ENCODE data around the gene AOC1.

AOC1 gene

DNA sequence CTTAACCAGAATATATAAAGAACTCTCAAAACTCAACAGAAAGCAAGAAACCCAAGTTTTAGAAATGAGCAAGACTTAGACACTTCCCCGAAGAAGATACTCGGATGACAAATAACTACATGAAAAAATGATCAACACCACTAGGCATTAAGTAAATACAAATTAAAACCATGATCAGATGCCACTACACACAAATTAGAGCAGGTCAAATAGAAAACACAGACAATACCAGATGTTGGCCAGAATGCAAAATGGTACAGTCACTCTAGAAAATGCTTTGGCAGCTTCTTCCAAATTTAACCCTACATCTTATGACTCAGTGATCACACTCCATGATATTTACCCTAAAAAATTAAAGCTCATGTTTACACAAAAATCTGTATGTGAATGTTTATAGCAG, 33.3 kb upstream of the AOC1 start:
- H3K36me3 ChIP-seq (ENCODE audit: insufficient read depth, low read length) = no peaks in the 10 kb centered on the region
- no peak overlapping the region for H3K4me3 ChIP-seq
- H3K9ac ChIP-seq (ENCODE audit: insufficient read length) = no peak overlapping the region
- H3K27ac ChIP-seq = no peak overlapping the region
- peaks cover 6% of the 10 kb centered on the region; the same call in 1 of the 2 replicates for H3K9me3 ChIP-seq (ENCODE audit: low read depth, low read length)
- no peak for DNase-seq (ENCODE audit: low read depth, low spot score)
- no peak for TF ChIP-seq POLR2AphosphoS5 (IDR thresholded peaks at IDR 0.05; ENCODE audit: borderline replicate concordance, low read depth, low read length)
- no peak for TF ChIP-seq FOXP2 (optimal IDR thresholded peaks at IDR 0.05; ENCODE audit: control extremely low read depth, extremely low read length, insufficient read depth)
- TF ChIP-seq EZH2 (IDR thresholded peaks at IDR 0.05) = no peak

DNA sequence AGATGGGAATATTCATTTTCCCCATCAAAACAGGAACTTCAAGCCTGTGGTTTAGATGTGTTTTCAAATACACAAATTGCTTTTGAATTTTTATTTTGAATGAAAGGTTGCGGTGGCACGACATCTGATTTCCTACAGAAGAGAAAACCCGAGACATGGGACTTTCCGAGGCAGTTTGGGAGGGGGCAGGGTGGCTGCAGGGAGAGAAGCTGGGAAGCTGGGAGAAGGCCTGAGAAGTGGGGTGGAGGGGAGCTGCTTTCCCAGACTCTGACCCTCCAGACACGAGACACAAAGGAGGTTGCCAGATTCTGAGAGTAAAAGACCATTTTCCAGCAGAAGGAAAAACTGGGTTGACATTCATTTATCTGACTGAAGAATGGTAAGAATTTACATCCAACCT, 32.2 kb upstream of the AOC1 start:
- Histone ChIP-seq H3K4me3 (no peak overlapping the region), H3K9ac (ENCODE audit: insufficient read length) (no peak overlapping the region), H3K27ac (no peak overlapping the region), H3K9me3 (ENCODE audit: low read depth, low read length) (peaks cover 6% of the 10 kb centered on the region; the same call in 1 of the 2 replicates), H3K36me3 (ENCODE audit: insufficient read depth, low read length) (no peaks in the 10 kb centered on the region)
- TF ChIP-seq EZH2 (IDR thresholded peaks at IDR 0.05) (no peak), FOXP2 (optimal IDR thresholded peaks at IDR 0.05; ENCODE audit: control extremely low read depth, extremely low read length, insufficient read depth) (no peak), POLR2AphosphoS5 (IDR thresholded peaks at IDR 0.05; ENCODE audit: borderline replicate concordance, low read depth, low read length) (no peak)
- no peak for DNase-seq (ENCODE audit: low read depth, low spot score)

DNA sequence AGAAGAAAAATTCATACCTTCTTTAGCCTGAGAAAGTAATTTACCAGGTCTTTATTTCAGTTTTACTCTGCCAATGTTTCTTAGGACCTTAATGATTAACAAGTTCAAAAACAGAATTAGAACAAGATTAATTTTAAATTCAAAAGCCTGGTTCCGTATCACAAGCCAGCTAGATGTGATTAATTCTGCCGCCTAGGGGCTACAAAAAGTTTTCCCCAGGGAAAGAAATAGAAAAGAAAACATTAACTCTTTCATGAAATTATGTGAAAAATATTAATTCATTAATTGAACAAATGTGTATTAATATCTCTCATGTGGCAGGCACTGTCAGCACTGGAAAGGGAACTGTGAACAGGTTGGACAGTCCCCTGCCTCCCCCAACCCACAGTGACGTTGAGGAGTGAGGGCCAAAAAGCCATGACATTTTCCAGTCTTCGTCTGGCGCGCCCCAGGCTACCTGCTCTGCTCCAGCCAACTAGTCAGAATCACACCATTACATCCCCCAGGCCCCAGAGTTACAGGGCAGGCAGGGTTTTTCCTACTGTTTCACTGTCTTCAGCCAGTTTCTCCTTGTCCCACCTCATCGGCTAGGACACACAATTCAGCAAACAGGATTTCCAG, 31.6 kb upstream of the AOC1 start:
- Histone ChIP-seq H3K9me3 (ENCODE audit: low read depth, low read length) (peaks cover 6% of the 10 kb centered on the region; the same call in 1 of the 2 replicates), H3K4me3 (no peak overlapping the region), H3K36me3 (ENCODE audit: insufficient read depth, low read length) (no peaks in the 10 kb centered on the region), H3K27ac (no peak overlapping the region), H3K9ac (ENCODE audit: insufficient read length) (no peak overlapping the region)
- no peak for TF ChIP-seq POLR2AphosphoS5 (IDR thresholded peaks at IDR 0.05; ENCODE audit: borderline replicate concordance, low read depth, low read length)
- no peak for TF ChIP-seq FOXP2 (optimal IDR thresholded peaks at IDR 0.05; ENCODE audit: control extremely low read depth, extremely low read length, insufficient read depth)
- TF ChIP-seq EZH2 (IDR thresholded peaks at IDR 0.05) = no peak
- no peak for DNase-seq (ENCODE audit: low read depth, low spot score)

DNA sequence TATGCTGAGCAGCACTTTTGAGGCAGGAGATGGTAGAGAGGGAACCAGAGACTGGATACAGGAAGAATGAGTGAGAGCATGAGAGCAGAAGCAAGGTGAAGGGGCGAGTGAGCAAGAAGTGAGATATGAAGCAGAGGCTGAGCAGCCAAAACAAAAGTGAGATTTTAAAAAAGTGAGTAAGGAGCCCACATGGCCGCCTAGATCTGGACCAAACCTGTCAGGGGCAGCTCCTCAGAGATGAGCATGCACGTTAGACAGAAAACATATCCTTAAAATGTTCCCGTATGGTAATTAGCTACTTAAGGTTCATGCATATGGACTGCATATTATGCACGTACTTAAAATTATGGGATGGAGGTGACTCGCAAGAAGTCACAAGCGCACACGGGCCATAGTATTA, 29.3 kb upstream of the AOC1 start:
- DNase-seq (ENCODE audit: low read depth, low spot score) = no peak
- no peaks in the 10 kb centered on the region for H3K9me3 ChIP-seq (ENCODE audit: low read depth, low read length)
- TF ChIP-seq EZH2 (IDR thresholded peaks at IDR 0.05) (no peak), POLR2AphosphoS5 (IDR thresholded peaks at IDR 0.05; ENCODE audit: borderline replicate concordance, low read depth, low read length) (no peak), FOXP2 (optimal IDR thresholded peaks at IDR 0.05; ENCODE audit: control extremely low read depth, extremely low read length, insufficient read depth) (no peak)
- no peak overlapping the region for H3K4me3 ChIP-seq
- H3K27ac ChIP-seq = no peak overlapping the region
- no peak overlapping the region for H3K9ac ChIP-seq (ENCODE audit: insufficient read length)
- no peaks in the 10 kb centered on the region for H3K36me3 ChIP-seq (ENCODE audit: insufficient read depth, low read length)

DNA sequence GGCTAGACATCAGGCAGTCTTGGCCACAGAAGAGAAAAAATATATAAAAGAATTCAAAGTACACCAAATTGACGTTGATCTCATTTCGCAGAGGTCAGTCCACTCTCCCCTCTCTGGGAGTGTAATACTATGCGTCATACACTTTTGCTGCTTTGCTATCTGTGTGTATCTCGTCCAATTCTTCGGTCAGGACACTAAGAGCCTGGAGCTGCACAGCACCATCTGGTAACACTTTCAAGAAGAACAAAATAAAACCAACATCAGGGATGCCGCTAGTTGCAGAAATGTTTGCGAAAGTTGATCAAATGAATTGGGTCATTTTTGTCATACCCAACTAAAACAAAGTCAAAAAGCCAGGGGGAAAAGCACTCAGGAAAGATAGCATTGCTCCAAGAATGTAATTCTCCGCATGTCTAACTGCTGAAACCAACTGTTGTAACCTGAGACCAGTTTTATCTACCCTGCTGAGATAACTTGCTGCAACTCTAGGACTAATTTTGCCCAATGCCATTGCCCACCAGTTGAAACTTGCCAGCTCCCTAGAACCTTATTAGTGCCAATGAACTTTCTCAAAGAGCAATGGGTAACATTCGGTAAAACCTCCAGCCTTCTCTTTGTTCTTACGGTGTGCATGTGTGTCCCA, 28.7 kb upstream of the AOC1 start:
- TF ChIP-seq FOXP2 (optimal IDR thresholded peaks at IDR 0.05; ENCODE audit: control extremely low read depth, extremely low read length, insufficient read depth) (no peak), POLR2AphosphoS5 (IDR thresholded peaks at IDR 0.05; ENCODE audit: borderline replicate concordance, low read depth, low read length) (no peak), EZH2 (IDR thresholded peaks at IDR 0.05) (no peak)
- H3K9ac ChIP-seq (ENCODE audit: insufficient read length) = no peak overlapping the region
- no peak for DNase-seq (ENCODE audit: low read depth, low spot score)
- H3K36me3 ChIP-seq (ENCODE audit: insufficient read depth, low read length) = no peaks in the 10 kb centered on the region
- no peaks in the 10 kb centered on the region for H3K9me3 ChIP-seq (ENCODE audit: low read depth, low read length)
- no peak overlapping the region for H3K4me3 ChIP-seq
- no peak overlapping the region for H3K27ac ChIP-seq

DNA sequence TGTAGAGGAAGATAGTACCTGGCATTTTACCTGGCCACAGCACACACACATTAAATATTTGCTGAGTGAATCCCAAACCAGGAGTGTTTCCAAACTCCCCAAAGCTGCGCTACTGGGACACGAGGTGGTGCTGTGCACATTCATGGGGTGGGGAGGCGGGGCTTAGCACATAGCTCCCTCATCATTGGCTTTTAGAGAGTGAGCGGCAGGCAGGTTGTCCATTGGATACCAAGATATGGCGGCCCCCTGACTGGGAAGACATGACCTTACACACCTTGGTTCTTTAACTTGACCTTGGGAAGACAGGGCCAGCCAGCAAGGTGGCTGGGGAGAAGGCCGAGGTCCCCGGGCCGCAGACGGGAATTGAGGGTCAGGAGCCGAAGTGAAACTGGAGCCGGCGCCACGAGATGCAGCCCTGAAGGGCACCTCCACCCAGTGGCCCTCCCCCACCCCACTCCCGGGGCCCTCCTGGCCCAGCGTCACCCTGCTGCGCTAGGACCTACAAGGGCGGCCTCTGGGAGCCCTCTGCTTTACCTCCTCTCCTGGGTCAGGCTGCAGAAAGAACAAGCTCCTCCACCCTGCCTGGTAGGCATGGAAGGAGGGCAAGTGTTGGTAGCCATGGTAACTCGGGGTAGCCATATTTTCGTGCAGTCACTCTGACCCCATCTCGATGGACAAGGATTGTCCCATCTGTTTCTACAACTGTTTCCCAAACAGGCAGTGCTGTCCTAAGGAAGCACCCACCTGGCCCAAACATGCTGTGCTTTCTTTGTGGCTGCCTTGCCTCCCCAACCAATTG, 27.7 kb upstream of the AOC1 start:
- TF ChIP-seq EZH2 (IDR thresholded peaks at IDR 0.05) (no peak), POLR2AphosphoS5 (IDR thresholded peaks at IDR 0.05; ENCODE audit: borderline replicate concordance, low read depth, low read length) (no peak), FOXP2 (optimal IDR thresholded peaks at IDR 0.05; ENCODE audit: control extremely low read depth, extremely low read length, insufficient read depth) (no peak)

DNA sequence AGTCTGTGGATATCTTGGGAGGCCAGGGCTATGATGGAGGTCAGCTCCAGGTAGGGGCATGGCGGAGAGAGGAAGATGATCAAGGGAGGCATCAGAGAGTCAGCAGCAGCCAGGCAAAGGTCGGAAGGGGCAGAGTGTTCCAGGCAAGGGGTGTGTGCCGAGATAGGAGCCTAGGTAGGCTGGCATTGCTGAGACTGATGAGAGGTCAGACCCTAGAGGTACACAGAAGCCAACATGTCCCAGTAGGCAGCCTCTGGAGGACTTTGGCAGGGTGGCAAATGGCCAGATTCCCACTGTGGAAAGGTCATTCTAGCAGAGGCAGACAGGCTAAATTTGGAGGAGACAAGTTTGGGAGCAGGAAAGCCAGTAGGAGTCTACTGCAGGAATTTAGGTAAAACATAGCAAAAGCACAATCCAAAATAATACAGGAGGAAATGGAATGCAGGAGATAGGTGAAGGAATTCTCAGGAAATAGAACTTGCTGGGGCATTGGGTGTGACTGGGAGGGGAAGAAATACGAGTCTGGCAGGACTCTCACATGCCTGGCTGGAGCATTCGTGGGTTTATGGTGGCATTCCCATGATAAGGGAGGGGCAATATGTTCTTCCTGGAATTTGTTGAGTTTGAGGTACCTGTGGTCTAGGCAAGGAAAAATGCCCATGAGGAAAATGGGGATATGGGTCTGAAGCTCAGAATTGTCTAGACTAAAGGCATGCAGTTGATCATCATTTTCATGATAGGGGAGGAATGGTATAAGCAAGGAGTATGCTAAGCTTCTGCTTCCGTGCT, 26.1 kb upstream of the AOC1 start:
- TF ChIP-seq FOXP2 (optimal IDR thresholded peaks at IDR 0.05; ENCODE audit: control extremely low read depth, extremely low read length, insufficient read depth) = no peak
- TF ChIP-seq POLR2AphosphoS5 (IDR thresholded peaks at IDR 0.05; ENCODE audit: borderline replicate concordance, low read depth, low read length) = no peak
- TF ChIP-seq EZH2 (IDR thresholded peaks at IDR 0.05) = no peak

More for the DNA sequence above, 27.7 kb upstream of the AOC1 start:
- DNase-seq (ENCODE audit: low read depth, low spot score) = no peak
- no peaks in the 10 kb centered on the region for H3K9me3 ChIP-seq (ENCODE audit: low read depth, low read length)
- H3K27ac ChIP-seq = no peak overlapping the region
- no peak overlapping the region for H3K9ac ChIP-seq (ENCODE audit: insufficient read length)
- no peak overlapping the region for H3K4me3 ChIP-seq
- H3K36me3 ChIP-seq (ENCODE audit: insufficient read depth, low read length) = no peaks in the 10 kb centered on the region

More for the DNA sequence above, 26.1 kb upstream of the AOC1 start:
- Histone ChIP-seq H3K9me3 (ENCODE audit: low read depth, low read length) (no peaks in the 10 kb centered on the region), H3K9ac (ENCODE audit: insufficient read length) (no peak overlapping the region), H3K27ac (no peak overlapping the region), H3K36me3 (ENCODE audit: insufficient read depth, low read length) (no peaks in the 10 kb centered on the region), H3K4me3 (no peak overlapping the region)
- no peak for DNase-seq (ENCODE audit: low read depth, low spot score)

Data from SK-N-MC (cell line).